Measurements from ENCODE around the gene AQP6. TPM values are rescaled to one million over a fixed set of nuclear protein-coding genes. Genes with fewer than 3 reads are reported as not detected.

Gene AQP6
- total RNA-seq, 1 donor from 2014 or later: not detected

DNA sequence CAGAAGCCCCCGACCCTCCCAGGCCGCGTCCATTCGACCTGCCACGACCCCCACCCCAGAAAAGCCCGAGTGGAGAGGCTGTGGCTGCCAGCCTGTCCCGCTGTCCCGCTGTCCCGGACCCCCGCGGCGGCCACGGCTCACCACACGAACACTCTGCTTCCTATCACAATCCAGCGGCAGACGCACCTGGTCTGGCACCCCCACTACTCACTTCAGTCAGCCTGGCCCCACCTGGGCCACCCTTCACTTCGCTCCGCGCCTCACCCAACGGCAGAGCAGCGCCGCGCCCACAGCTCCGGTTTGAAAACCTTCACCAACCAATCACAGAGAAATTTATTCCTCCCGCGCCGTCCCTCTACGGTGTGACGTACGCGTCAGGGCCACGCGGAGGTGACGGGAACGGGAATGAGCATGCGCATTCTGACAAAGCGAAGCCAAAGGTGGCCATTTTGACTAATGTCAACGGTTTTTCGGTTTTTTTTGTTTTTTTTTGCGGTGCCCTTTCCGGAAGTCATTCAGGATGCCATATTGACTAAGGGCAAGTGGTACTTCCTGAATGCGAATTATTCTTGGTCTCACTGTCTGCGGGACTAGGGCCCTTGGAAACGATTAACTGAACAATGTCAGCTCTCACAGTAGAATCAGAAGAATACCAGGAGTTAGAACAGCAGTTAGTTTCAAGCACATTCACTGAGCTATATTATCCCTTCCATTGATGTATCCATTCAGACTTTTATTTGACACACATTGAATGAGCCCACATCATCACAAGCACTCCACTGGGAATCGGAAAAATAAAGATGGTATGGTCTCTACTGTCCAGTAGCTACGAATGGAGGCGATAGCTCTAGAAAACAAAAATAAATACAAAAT is 52.7 kb downstream of the AQP6 start, which contains the start of gene RACGAP1:
RACGAP1 (minus strand) TSS at position 308 of the 873 bp plus-strand sequence. CDS start 8,779 bp downstream, outside the sequence.
- peak; percentile 95 for DNase-seq (ENCODE audit: low spot score)

DNA sequence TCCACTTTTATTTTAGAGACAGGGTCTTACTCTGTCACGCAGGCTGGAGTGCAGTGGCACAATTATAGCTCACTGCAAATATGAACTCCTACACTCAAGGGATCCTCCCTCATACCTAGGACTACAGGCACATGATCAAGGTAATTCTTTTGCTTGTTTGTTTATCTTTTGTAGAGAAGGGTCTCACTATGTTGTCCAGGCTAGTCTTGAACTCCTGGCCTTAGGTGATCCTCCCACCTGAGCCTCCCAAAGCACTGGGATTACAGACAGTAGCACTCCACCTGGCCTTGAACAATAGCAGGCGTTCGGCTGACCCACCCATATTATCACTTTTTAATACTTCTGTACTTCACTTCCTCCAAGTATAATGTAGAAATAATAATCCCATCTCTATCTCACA is 53.9 kb downstream of the AQP6 start:
- no peak for DNase-seq (ENCODE audit: low spot score)

Other genes with a start within 250 kb of the AQP6 start
- gene TMBIM6, start 231.4 kb upstream of the AQP6 start, total RNA-seq: 477 TPM
- 44.3 TPM for gene NCKAP5L, start 144.5 kb upstream of the AQP6 start, total RNA-seq
- 3.0 TPM for gene BCDIN3D, start 129.8 kb upstream of the AQP6 start, total RNA-seq
- gene FAIM2, start 69.0 kb upstream of the AQP6 start, total RNA-seq: 0.35 TPM
- gene AQP2, start 22.2 kb upstream of the AQP6 start, total RNA-seq: not detected
- gene AQP5, start 11.1 kb upstream of the AQP6 start, total RNA-seq: not detected
- 9.4 TPM for gene RACGAP1, start 52.5 kb downstream of the AQP6 start, total RNA-seq
- 0.71 TPM for gene ASIC1, start 84.6 kb downstream of the AQP6 start, total RNA-seq
- 63.1 TPM for gene SMARCD1, start 112.4 kb downstream of the AQP6 start, total RNA-seq
- 1,023 TPM for gene GPD1, start 131.1 kb downstream of the AQP6 start, total RNA-seq
- gene COX14, start 139.3 kb downstream of the AQP6 start, total RNA-seq: 92.0 TPM
- gene CERS5, start 194.4 kb downstream of the AQP6 start, total RNA-seq: 46.5 TPM

Data from mesenteric fat pad (tissue), 1 donor.